HEK293 (cell line): ENCODE measurements around the gene RBM20.

Source experiments
- CTCF ChIA-PET: fragments of 350-600 bp; formaldehyde crosslinking; extraction: SDS; loops from one replicate; lab custom pipeline; 2021; ENCODE audit warnings: antibody characterized with exemption; lab: Yijun Ruan, JAX
- POLR2A ChIA-PET: fragments of 300-600 bp; formaldehyde crosslinking; extraction: SDS; loops from one replicate; lab custom pipeline; 2020; ENCODE audit warnings: antibody characterized with exemption, inconsistent platforms; lab: Yijun Ruan, JAX
- H3K27ac ChIP-seq: fragments of 200-500 bp; sonication (Bioruptor generic); 2 replicates; pipeline ENCODE4 v1.5.1; 2014; ENCODE audit warnings: low read depth, low read length, control low read depth, inconsistent platforms; ENCODE audit errors: extremely low read depth
- H3K36me3 ChIP-seq, 2 experiments: fragments of 200-500 bp in 1 of 2; sonication (Bioruptor generic) in 1 of 2; 1 replicate in 1 of 2; 2 replicates in 1 of 2; pipeline ENCODE4 v1.5.1; 2014 to 2017; ENCODE audit warnings: inconsistent platforms in 2 of 2, low read length in 2 of 2; ENCODE audit not compliant: control insufficient read depth in 2 of 2, insufficient read depth in 1 of 2
- H3K4me1 ChIP-seq: fragments of 200-500 bp; sonication (Bioruptor generic); 2 replicates; pipeline ENCODE4 v1.5.1; 2014; ENCODE audit warnings: mild to moderate bottlenecking, low read length, inconsistent platforms; ENCODE audit not compliant: control insufficient read depth, insufficient read depth
- H3K4me3 ChIP-seq: 2 replicates; pipeline ENCODE4 v1.5.1; 2011; ENCODE audit warnings: low read depth, mild to moderate bottlenecking, control low read depth, low read length, moderate library complexity
- H3K9me3 ChIP-seq: fragments of 200-500 bp; sonication (Bioruptor generic); 2 replicates; pipeline ENCODE4 v1.5.1; 2014; ENCODE audit warnings: low read depth, low read length, inconsistent platforms; ENCODE audit not compliant: control insufficient read depth, insufficient read depth
- ATF2 ChIP-seq: fragments of 450-650 bp; formaldehyde crosslinking; IDR thresholded peaks from 2 replicates; pipeline ENCODE4 v1.5.1; 2016; ENCODE audit warnings: missing biosample characterization, missing genetic modification characterization, low read depth
- IKZF3 ChIP-seq: fragments of 450-650 bp; IDR thresholded peaks from 2 replicates; pipeline ENCODE4 v1.5.0; 2018; ENCODE audit warnings: missing biosample characterization, mild to moderate bottlenecking, missing genetic modification characterization, moderate library complexity
- SP2 ChIP-seq: fragments of 450-650 bp; formaldehyde crosslinking; IDR thresholded peaks from 2 replicates; pipeline ENCODE4 v1.5.1; 2016; ENCODE audit warnings: missing biosample characterization, missing genetic modification characterization
- ZBTB17 ChIP-seq: fragments of 450-650 bp; formaldehyde crosslinking; IDR thresholded peaks from 2 replicates; pipeline ENCODE4 v1.5.1; 2016; ENCODE audit warnings: missing biosample characterization, missing genetic modification characterization
- ZBTB20 ChIP-seq: fragments of 450-650 bp; formaldehyde crosslinking; IDR thresholded peaks from 2 replicates; pipeline ENCODE4 v1.5.1; 2016; ENCODE audit warnings: missing biosample characterization, missing genetic modification characterization
- ZBTB44 ChIP-seq: fragments of 450-650 bp; IDR thresholded peaks from 2 replicates; pipeline ENCODE4 v1.5.1; 2018; ENCODE audit warnings: missing biosample characterization, mild to moderate bottlenecking, missing genetic modification characterization
- ZBTB6 ChIP-seq: fragments of 450-650 bp; formaldehyde crosslinking; IDR thresholded peaks from 2 replicates; pipeline ENCODE4 v1.5.1; 2017; ENCODE audit warnings: missing biosample characterization, missing genetic modification characterization
- ZEB2 ChIP-seq: fragments of 450-650 bp; formaldehyde crosslinking; IDR thresholded peaks from 2 replicates; pipeline ENCODE4 v1.5.1; 2016; ENCODE audit warnings: missing biosample characterization, missing genetic modification characterization
- ZFP41 ChIP-seq: fragments of 450-650 bp; formaldehyde crosslinking; IDR thresholded peaks from 2 replicates; pipeline ENCODE4 v1.5.1; 2016; ENCODE audit warnings: missing biosample characterization, missing genetic modification characterization, borderline replicate concordance
- ZFP69B ChIP-seq: fragments of 450-650 bp; formaldehyde crosslinking; IDR thresholded peaks from 2 replicates; pipeline ENCODE4 v1.5.1; 2016; ENCODE audit warnings: missing biosample characterization, missing genetic modification characterization
- ZIC2 ChIP-seq: fragments of 450-650 bp; formaldehyde crosslinking; IDR thresholded peaks from 2 replicates; pipeline ENCODE4 v1.5.1; 2016; ENCODE audit warnings: missing biosample characterization, missing genetic modification characterization
- ZNF132 ChIP-seq: fragments of 450-650 bp; formaldehyde crosslinking; IDR thresholded peaks from 2 replicates; pipeline ENCODE4 v1.5.1; 2017; ENCODE audit warnings: missing biosample characterization, missing genetic modification characterization, borderline replicate concordance
- ZNF184 ChIP-seq: fragments of 450-650 bp; IDR thresholded peaks from 2 replicates; pipeline ENCODE4 v1.5.1; 2018; ENCODE audit warnings: missing biosample characterization, mild to moderate bottlenecking, missing genetic modification characterization
- ZNF2 ChIP-seq: fragments of 450-650 bp; formaldehyde crosslinking; IDR thresholded peaks from 2 replicates; pipeline ENCODE4 v1.5.1; 2016; ENCODE audit warnings: missing biosample characterization, missing genetic modification characterization
- ZNF366 ChIP-seq: fragments of 450-650 bp; formaldehyde crosslinking; conservative IDR thresholded peaks from 2 replicates; pipeline ENCODE4 v1.5.1; 2016; ENCODE audit warnings: missing biosample characterization, missing genetic modification characterization
- ZNF398 ChIP-seq: fragments of 450-650 bp; formaldehyde crosslinking; IDR thresholded peaks from 2 replicates; pipeline ENCODE4 v1.5.1; 2017; ENCODE audit warnings: missing biosample characterization, missing genetic modification characterization
- ZNF544 ChIP-seq: fragments of 450-650 bp; formaldehyde crosslinking; IDR thresholded peaks from 2 replicates; pipeline ENCODE4 v1.5.0; 2017; ENCODE audit warnings: missing biosample characterization, missing genetic modification characterization
- ZNF561 ChIP-seq: fragments of 450-650 bp; IDR thresholded peaks from 2 replicates; pipeline ENCODE4 v1.5.1; 2018; ENCODE audit warnings: missing biosample characterization, missing genetic modification characterization, borderline replicate concordance
- ZNF600 ChIP-seq: fragments of 450-650 bp; formaldehyde crosslinking; IDR thresholded peaks from 2 replicates; pipeline ENCODE4 v1.5.1; 2016; ENCODE audit warnings: missing biosample characterization, missing genetic modification characterization
- ZNF623 ChIP-seq: fragments of 450-650 bp; formaldehyde crosslinking; IDR thresholded peaks from 2 replicates; pipeline ENCODE4 v1.5.1; 2016; ENCODE audit warnings: missing biosample characterization, missing genetic modification characterization
- ZNF626 ChIP-seq: fragments of 450-650 bp; sonication (Bioruptor Pico); formaldehyde crosslinking; IDR thresholded peaks from 2 replicates; pipeline ENCODE4 v1.5.1; 2018; ENCODE audit warnings: missing biosample characterization, missing genetic modification characterization, inconsistent platforms
- ZNF629 ChIP-seq: fragments of 450-650 bp; formaldehyde crosslinking; IDR thresholded peaks from 2 replicates; pipeline ENCODE4 v1.5.1; 2017; ENCODE audit warnings: missing biosample characterization, missing genetic modification characterization
- ZNF660 ChIP-seq: fragments of 450-650 bp; IDR thresholded peaks from 2 replicates; pipeline ENCODE4 v1.5.1; 2018; ENCODE audit warnings: missing biosample characterization, mild to moderate bottlenecking, missing genetic modification characterization
- ZNF692 ChIP-seq: fragments of 450-650 bp; formaldehyde crosslinking; IDR thresholded peaks from 2 replicates; pipeline ENCODE4 v1.5.1; 2016; ENCODE audit warnings: missing biosample characterization, missing genetic modification characterization
- ZNF792 ChIP-seq: fragments of 450-650 bp; formaldehyde crosslinking; IDR thresholded peaks from 2 replicates; pipeline ENCODE4 v1.5.1; 2016; ENCODE audit warnings: missing biosample characterization, missing genetic modification characterization
- ZNF830 ChIP-seq: fragments of 450-650 bp; IDR thresholded peaks from 2 replicates; pipeline ENCODE4 v1.5.0; 2018; ENCODE audit warnings: missing biosample characterization, missing genetic modification characterization, low read depth, mild to moderate bottlenecking, moderate library complexity
- ZSCAN4 ChIP-seq: fragments of 450-650 bp; formaldehyde crosslinking; IDR thresholded peaks from 2 replicates; pipeline ENCODE4 v1.5.1; 2017; ENCODE audit warnings: missing biosample characterization, missing genetic modification characterization

The RBM20 gene

GRCh38 chr10:110636932-110637557 is 7.1 kb upstream of the RBM20 start (continued):
- TF ChIP-seq ZBTB6 (tag by site-specific recombination) (no peak), ZSCAN4 (tag by site-specific recombination) (no peak)

GRCh38 chr10:110637558-110638053 is 6.5 kb upstream of the RBM20 start:
- H3K4me3 ChIP-seq: no peak overlapping the region
- no peaks in the 10 kb centered on the region for H3K36me3 ChIP-seq
- H3K9me3 ChIP-seq: no peaks in the 10 kb centered on the region
- ChIA-PET POLR2A (interaction anchor here (0.7 to 1.1 kb wide), 2 partner anchors 9 to 18 kb away, joined by 3 to 4 read pairs; no protein-coding TSS in a partner anchor), CTCF (interaction anchor here (0.6 to 1.6 kb wide), 5 partner anchors 27 to 222 kb away, joined by 3 to 8 read pairs (median 4); no protein-coding TSS in a partner anchor)
- peaks cover 45% of the 10 kb centered on the region for H3K4me1 ChIP-seq
- H3K27ac ChIP-seq: peak overlapping the region; percentile 53; the same call in 1 of the 2 replicates
- no peak for TF ChIP-seq ZFP41 (tag by site-specific recombination)
- TF ChIP-seq ZNF600 (tag by site-specific recombination): peak; percentile 100
- TF ChIP-seq ZFP69B (tag by site-specific recombination): peak; percentile 50; the same call in 1 of the 2 replicates
- peak; percentile 93 for TF ChIP-seq ZBTB17 (tag by site-specific recombination)
- TF ChIP-seq ZIC2 (tag by site-specific recombination): no peak
- no peak for TF ChIP-seq ZNF132 (tag by site-specific recombination)
- no peak for TF ChIP-seq ZNF626
- TF ChIP-seq ZNF629 (tag by site-specific recombination): peak; percentile 74
- TF ChIP-seq ZNF398 (tag by site-specific recombination): 0 out of 2 replicates have a peak, but pooled peaks have one; percentile 8
- peak; percentile 9; the same call in 1 of the 2 replicates for TF ChIP-seq ZBTB44
- no peak for TF ChIP-seq ZNF830 (tag by site-specific recombination)
- TF ChIP-seq ZBTB20: peak; percentile 96
- peak; percentile 13; the same call in 1 of the 2 replicates for TF ChIP-seq ZNF660 (tag by site-specific recombination)
- 0 out of 2 replicates have a peak, but pooled peaks have one; percentile 13 for TF ChIP-seq ZNF184
- peak; percentile 82 for TF ChIP-seq ZNF692 (tag by site-specific recombination)
- peak; percentile 72 for TF ChIP-seq ZNF366 (tag by site-specific recombination)
- TF ChIP-seq ATF2 (tag by site-specific recombination): peak; percentile 47; the same call in 1 of the 2 replicates
- TF ChIP-seq ZNF2: 0 out of 2 replicates have a peak, but pooled peaks have one; percentile 39
- TF ChIP-seq IKZF3: peak; percentile 78; the same call in 1 of the 2 replicates
- TF ChIP-seq ZNF561 (tag by site-specific recombination): 0 out of 2 replicates have a peak, but pooled peaks have one; percentile 24
- TF ChIP-seq ZNF544 (tag by site-specific recombination): no peak
- TF ChIP-seq ZNF792: 0 out of 2 replicates have a peak, but pooled peaks have one; percentile 26
- TF ChIP-seq SP2 (tag by site-specific recombination): peak; percentile 48; the same call in 1 of the 2 replicates
- no peak for TF ChIP-seq ZNF623 (tag by site-specific recombination)
- TF ChIP-seq ZEB2 (tag by site-specific recombination): peak; percentile 62; the same call in 1 of the 2 replicates
